Heart left ventricle (tissue), 16 donors: ENCODE results near the gene PEPD. TPM values are rescaled to one million over a fixed set of nuclear protein-coding genes. Genes with fewer than 3 reads are reported as not detected.
A peak's percentile ranks its signal among the peaks of the same experiment; 100 is the strongest.

Experiments used
- ATAC-seq, 4 donors: fragments of 200-7000 bp; cut with Tn5 transposase; one replicate each; pipeline ENCODE4 v1.9.1; 2020 to 2022; ENCODE audit warnings: moderate library complexity in 4 of 4, mild to moderate bottlenecking in 3 of 4, moderate number of reproducible peaks in 1 of 4
- DNase-seq, 5 donors: peaks; one replicate each; pipeline ENCODE4 v3.0.0-alpha.2; 2020
- H3K27ac ChIP-seq, 12 donors: fragments of 200-600 bp; sonication (generic) in 4 of 12; one replicate each; pipeline versions ENCODE4 v1.5.0 to v1.8.0; 2016 to 2022; ENCODE audit warnings: mild to moderate bottlenecking in 2 of 12
- H3K27me3 ChIP-seq, 9 donors: fragments of 200-600 bp; sonication (generic) in 2 of 9; one replicate each; pipeline versions ENCODE4 v1.5.1 to v1.8.0; 2016 to 2022; ENCODE audit warnings: mild to moderate bottlenecking in 3 of 9
- H3K36me3 ChIP-seq, 9 donors: fragments of 200-600 bp; sonication (generic) in 2 of 9; one replicate each; pipeline versions ENCODE4 v1.5.0 to v1.8.0; 2018 to 2022; ENCODE audit warnings: mild to moderate bottlenecking in 2 of 9
- H3K4me1 ChIP-seq, 12 donors: fragments of 200-600 bp; sonication (generic) in 4 of 12; one replicate each; pipeline versions ENCODE4 v1.5.0 to v1.8.0; 2016 to 2022; ENCODE audit warnings: mild to moderate bottlenecking in 3 of 12
- H3K4me3 ChIP-seq, 12 donors: fragments of 200-600 bp; sonication (generic) in 4 of 12; one replicate each; pipeline versions ENCODE4 v1.5.0 to v1.8.0; 2017 to 2022; ENCODE audit warnings: mild to moderate bottlenecking in 9 of 12, moderate library complexity in 4 of 12
- H3K9me3 ChIP-seq, 12 donors: fragments of 200-600 bp; sonication (generic) in 4 of 12; one replicate each; pipeline versions ENCODE4 v1.5.0 to v1.8.0; 2016 to 2022; ENCODE audit warnings: mild to moderate bottlenecking in 1 of 12
- POLR2A ChIP-seq, 2 donors: fragments of 450-650 bp; IDR thresholded peaks; one replicate each; pipeline ENCODE4 v1.6.1; 2017; ENCODE audit warnings: antibody characterized with exemption in 2 of 2, mild to moderate bottlenecking in 2 of 2, moderate library complexity in 2 of 2
- WGBS, 4 donors: extraction: QIAGEN DNeasy Blood & Tissue Kit in 2 of 4; methylation state at CpG; one replicate each; pipeline versions ENCODE4 v1.1.5 to v1.1.7; 2013 to 2018; 5-methylcytosine and 5-hydroxymethylcytosine counted together
- intact Hi-C, 10 donors: fragments of 100-400 bp; cut with DNase I; formaldehyde crosslinking; loops; one replicate each; pipeline versions ENCODE4 v1.11.1 to v1.14.2; 2022
- polyA plus RNA-seq, 2 donors: library from polyadenylated mRNA; stranded (reverse); fragments of 200-250 nt; gene quantifications; one replicate each; pipeline ENCODE4 v1.2.3, GENCODE V29; 2013
- total RNA-seq, 9 donors: library from RNA; depleted of rRNA in 2 of 9; stranded (reverse); fragments of >200 nt in 2 of 9; fragmentation: NEBNext Ultra II Directional in 3 of 9; extraction: Animal tissue kit (Norgen Biotek cat#: 25700) in 3 of 9; gene quantifications; one replicate each; pipeline versions ENCODE4 v1.1.0 to v1.2.4, GENCODE V29; 2016 to 2023
- TF ChIP-seq, protein P1 (sequence below), 12 donors: fragments of 200-600 bp; sonication (generic) in 4 of 12; IDR thresholded peaks; one replicate each; pipeline versions ENCODE4 v1.5.0 to v1.8.0; 2018 to 2022; ENCODE audit warnings: antibody characterized with exemption in 12 of 12, mild to moderate bottlenecking in 5 of 12
- donor health status: ischemic (EF 13 %, LVEDD 7.1; RV severe dilation, severe dysfunction).
- donor health status: healthy with polysubstance abuse.
- donor health status: DM: no; HTN: yes; CAD: no.
- donor health status: DM: no; HTN: no; CAD: no.
- donor health status: ischemic (EF 25% LVEDD 6.9; RV normal size, moderate dysfunction).
- donor health status: ischemic (EF 25% LVEDD 5.7; RV mildly dilated, moderate dysfunction).
- donor health status: healthy.
- donor health status: DM: yes; HTN: yes; CAD: no.
- donor health status: ischemic (EF 35%, LVEDD 5.7; RV mildly dilated, moderate dysfunction).
- donor health status: nonischemic (EF 11% LVEDD 7.7; RV severe dilation, severe dysfunction).
- donor health status: DM: yes; HTN: yes; CAD: no.
- donor health status: PGD.
- donor health status: ischemic (EF 29% LVEDD 5.4; RV normal size, mild dysfunction).
- donor health status: nonischemic (EF 23%, LVEDD 6.1; RV moderate dilation, normal function).

Gene PEPD
- total and polyA plus RNA-seq, 11 donors: 19.4 to 45.7 (median 29.9) TPM

- Histone ChIP-seq H3K36me3 (no peaks in the 10 kb centered on the region), H3K27me3 (peaks cover 0 to 40% (median 3%) of the 10 kb centered on the region in 9 donors), H3K4me3 (no peak overlapping the region), H3K9me3 (no peaks in the 10 kb centered on the region), H3K4me1 (peaks cover 0 to 13% (median 0%) of the 10 kb centered on the region in 12 donors), H3K27ac (no peak overlapping the region)
- peak in 1 of 4 donors; percentile 79 for ATAC-seq
- peak in 1 of 5 donors; percentile 18 for DNase-seq
- TF ChIP-seq, protein P1, sequence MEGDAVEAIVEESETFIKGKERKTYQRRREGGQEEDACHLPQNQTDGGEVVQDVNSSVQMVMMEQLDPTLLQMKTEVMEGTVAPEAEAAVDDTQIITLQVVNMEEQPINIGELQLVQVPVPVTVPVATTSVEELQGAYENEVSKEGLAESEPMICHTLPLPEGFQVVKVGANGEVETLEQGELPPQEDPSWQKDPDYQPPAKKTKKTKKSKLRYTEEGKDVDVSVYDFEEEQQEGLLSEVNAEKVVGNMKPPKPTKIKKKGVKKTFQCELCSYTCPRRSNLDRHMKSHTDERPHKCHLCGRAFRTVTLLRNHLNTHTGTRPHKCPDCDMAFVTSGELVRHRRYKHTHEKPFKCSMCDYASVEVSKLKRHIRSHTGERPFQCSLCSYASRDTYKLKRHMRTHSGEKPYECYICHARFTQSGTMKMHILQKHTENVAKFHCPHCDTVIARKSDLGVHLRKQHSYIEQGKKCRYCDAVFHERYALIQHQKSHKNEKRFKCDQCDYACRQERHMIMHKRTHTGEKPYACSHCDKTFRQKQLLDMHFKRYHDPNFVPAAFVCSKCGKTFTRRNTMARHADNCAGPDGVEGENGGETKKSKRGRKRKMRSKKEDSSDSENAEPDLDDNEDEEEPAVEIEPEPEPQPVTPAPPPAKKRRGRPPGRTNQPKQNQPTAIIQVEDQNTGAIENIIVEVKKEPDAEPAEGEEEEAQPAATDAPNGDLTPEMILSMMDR (IDR thresholded peaks at IDR 0.05): no peak
- TF ChIP-seq POLR2A (IDR thresholded peaks at IDR 0.05): no peak
- 20 to 28% (median 25%) methylated on average over 12 of the region's 12 CpGs for WGBS, 4 donors
- intact Hi-C loops: no loop called here
Observed at GRCh38 chr19:33343859-33344572, 177.6 kb downstream of the PEPD start.

GRCh38 chr19:33343301-33343700 is 178.3 kb downstream of the PEPD start:
- TF ChIP-seq, protein P1 (IDR thresholded peaks at IDR 0.05): no peak
- TF ChIP-seq POLR2A (IDR thresholded peaks at IDR 0.05): no peak
- H3K9me3 ChIP-seq: no peaks in the 10 kb centered on the region
- peaks cover 0 to 10% (median 0%) of the 10 kb centered on the region in 12 donors for H3K4me1 ChIP-seq
- no peak for DNase-seq
- H3K4me3 ChIP-seq: no peak overlapping the region
- H3K27me3 ChIP-seq: peaks cover 0 to 34% (median 3%) of the 10 kb centered on the region in 9 donors
- H3K36me3 ChIP-seq: no peaks in the 10 kb centered on the region
- WGBS, 4 donors: 68 to 81% (median 75%) methylated on average over 2 of the region's 2 CpGs
- ATAC-seq: no peak
- intact Hi-C loops: no loop called here
- H3K27ac ChIP-seq: no peak overlapping the region

DNA sequence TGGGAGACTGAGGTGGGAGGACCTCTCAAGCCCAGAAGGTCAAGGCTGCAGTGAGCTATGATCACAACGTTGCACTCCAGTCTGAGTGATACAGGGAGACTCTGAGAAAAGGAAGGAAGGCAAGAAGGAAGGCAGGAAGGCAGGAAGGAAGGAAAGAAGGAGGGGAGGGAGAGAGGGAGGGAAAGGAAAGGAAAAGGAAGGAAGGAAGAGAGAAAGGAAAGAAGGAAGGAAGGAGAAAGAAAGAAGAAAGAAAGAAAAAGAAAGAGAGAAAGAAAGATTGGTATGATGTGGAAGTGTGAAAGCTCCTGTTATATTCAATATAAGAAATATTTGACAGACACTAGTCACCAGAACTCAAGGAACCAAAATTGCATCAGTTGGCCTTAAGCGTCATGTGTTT is 180.6 kb downstream of the PEPD start:
- H3K4me1 ChIP-seq: peaks cover 0 to 10% (median 0%) of the 10 kb centered on the region in 12 donors
- H3K36me3 ChIP-seq: no peaks in the 10 kb centered on the region
- intact Hi-C loops: no loop called here
- ATAC-seq (no peak), DNase-seq (no peak)
- H3K4me3 ChIP-seq: no peak overlapping the region
- TF ChIP-seq, protein P1 (IDR thresholded peaks at IDR 0.05): no peak
- TF ChIP-seq POLR2A (IDR thresholded peaks at IDR 0.05): no peak
- H3K27me3 ChIP-seq: peaks cover 0 to 23% (median 0%) of the 10 kb centered on the region in 9 donors
- WGBS, 4 donors: 16 to 65% (median 39%) methylated on average over 2 of the region's 2 CpGs
- no peak overlapping the region for H3K27ac ChIP-seq
- H3K9me3 ChIP-seq: no peaks in the 10 kb centered on the region

- Histone ChIP-seq H3K4me1 (peaks cover 0 to 10% (median 0%) of the 10 kb centered on the region in 12 donors), H3K9me3 (no peaks in the 10 kb centered on the region), H3K27me3 (peaks cover 0 to 19% (median 0%) of the 10 kb centered on the region in 9 donors), H3K27ac (no peak overlapping the region), H3K36me3 (no peaks in the 10 kb centered on the region), H3K4me3 (no peak overlapping the region)
- DNase-seq (no peak), ATAC-seq (no peak)
- intact Hi-C loops: no loop called here
- 79 to 85% (median 79%) methylated on average over 8 of the region's 8 CpGs for WGBS, 4 donors
- TF ChIP-seq, protein P1 (IDR thresholded peaks at IDR 0.05): no peak
- TF ChIP-seq POLR2A (IDR thresholded peaks at IDR 0.05): no peak
Observed at GRCh38 chr19:33339016-33339984, 182.3 kb downstream of the PEPD start.
